OCI-LY1 (cell line): ENCODE data around the gene DCK.

ENCODE experiments used
- H2AFZ ChIP-seq: fragments of 200-600 bp; sonication (generic), shearing (Covaris generic); 2 replicates; pipeline ENCODE4 v1.6.0; 2014; ENCODE audit warnings: antibody characterized with exemption, mild to moderate bottlenecking, low read length
- H3F3A ChIP-seq: fragments of 200-600 bp; sonication (generic), shearing (Covaris generic); 2 replicates; pipeline ENCODE4 v1.6.0; 2014; ENCODE audit warnings: mild to moderate bottlenecking, antibody characterized with exemption, low read length, moderate library complexity; ENCODE audit not compliant: insufficient read depth
- H3K27ac ChIP-seq: fragments of 200-600 bp; sonication (generic); 2 replicates; pipeline ENCODE4 v1.5.1; 2014; ENCODE audit warnings: low read length, mixed run types, mild to moderate bottlenecking, low read depth; ENCODE audit not compliant: poor library complexity, severe bottlenecking
- H3K27me3 ChIP-seq: fragments of 200-600 bp; sonication (generic); 2 replicates; pipeline ENCODE4 v1.6.0; 2014; ENCODE audit warnings: antibody characterized with exemption, mild to moderate bottlenecking, low read length, moderate library complexity; ENCODE audit not compliant: insufficient read depth
- H3K36me3 ChIP-seq: fragments of 200-600 bp; sonication (generic); 2 replicates; pipeline ENCODE4 v1.6.1; 2014; ENCODE audit warnings: mild to moderate bottlenecking, antibody characterized with exemption, low read length, moderate library complexity, mixed read lengths; ENCODE audit not compliant: insufficient read depth
- H3K4me1 ChIP-seq: fragments of 200-600 bp; sonication (generic); 2 replicates; pipeline ENCODE4 v1.5.1; 2014; ENCODE audit warnings: mild to moderate bottlenecking, low read length, moderate library complexity; ENCODE audit not compliant: insufficient read depth, severe bottlenecking
- H3K4me2 ChIP-seq: fragments of 200-600 bp; sonication (generic), shearing (Covaris generic); 2 replicates; pipeline ENCODE4 v1.6.1; 2014; ENCODE audit warnings: low read length
- H3K4me3 ChIP-seq: fragments of 200-600 bp; sonication (generic); 2 replicates; pipeline ENCODE4 v1.5.1; 2014; ENCODE audit warnings: low read length, low read depth, mild to moderate bottlenecking, mixed read lengths; ENCODE audit not compliant: poor library complexity, severe bottlenecking
- H3K79me2 ChIP-seq: fragments of 200-600 bp; shearing (Covaris generic); 2 replicates; pipeline ENCODE4 v1.6.1; 2016; ENCODE audit warnings: mixed run types, low read length, mixed read lengths; ENCODE audit not compliant: insufficient read depth
- H3K9ac ChIP-seq: fragments of 200-600 bp; sonication (generic), shearing (Covaris generic); 2 replicates; pipeline ENCODE4 v1.6.1; 2014; ENCODE audit warnings: mild to moderate bottlenecking, low read length, mixed read lengths
- H3K9me2 ChIP-seq: fragments of 200-600 bp; sonication (generic), shearing (Covaris generic); 2 replicates; pipeline ENCODE4 v1.6.1; 2014; ENCODE audit warnings: low read depth, mild to moderate bottlenecking, low read length, mixed read lengths
- H3K9me3 ChIP-seq: fragments of 200-600 bp; shearing (Covaris generic); 2 replicates; pipeline ENCODE4 v1.6.1; 2014; ENCODE audit warnings: low read length, mixed read lengths
- H4K20me1 ChIP-seq: fragments of 200-600 bp; sonication (generic), shearing (Covaris generic); 2 replicates; pipeline ENCODE4 v1.6.0; 2016; ENCODE audit warnings: mild to moderate bottlenecking, low read length; ENCODE audit not compliant: insufficient read depth
- EZH2 ChIP-seq: fragments of 200-600 bp; sonication (generic), shearing (Covaris generic); IDR thresholded peaks from 2 replicates; pipeline ENCODE4 v1.8.0; 2017; ENCODE audit warnings: borderline replicate concordance, mixed run types, mild to moderate bottlenecking, antibody characterized with exemption, low read length, moderate library complexity, mixed read lengths
- TF ChIP-seq, protein P1 (sequence below): fragments of 200-600 bp; sonication (generic), shearing (Covaris generic); IDR thresholded peaks from 2 replicates; pipeline ENCODE4 v1.5.1; 2017; ENCODE audit warnings: mild to moderate bottlenecking, antibody characterized with exemption, low read length, moderate library complexity, mixed read lengths

Gene DCK

GRCh38 chr4:70946939-70947338, 46.5 kb upstream of the DCK start:
- no peak overlapping the region for H3K9ac ChIP-seq
- H3K79me2 ChIP-seq = peaks cover 49% of the 10 kb centered on the region
- no peak overlapping the region for H3K4me2 ChIP-seq
- H3K27ac ChIP-seq = no peak overlapping the region
- peaks cover 67% of the 10 kb centered on the region for H3K4me1 ChIP-seq
- no peak overlapping the region for H2AFZ ChIP-seq
- TF ChIP-seq, protein P1, sequence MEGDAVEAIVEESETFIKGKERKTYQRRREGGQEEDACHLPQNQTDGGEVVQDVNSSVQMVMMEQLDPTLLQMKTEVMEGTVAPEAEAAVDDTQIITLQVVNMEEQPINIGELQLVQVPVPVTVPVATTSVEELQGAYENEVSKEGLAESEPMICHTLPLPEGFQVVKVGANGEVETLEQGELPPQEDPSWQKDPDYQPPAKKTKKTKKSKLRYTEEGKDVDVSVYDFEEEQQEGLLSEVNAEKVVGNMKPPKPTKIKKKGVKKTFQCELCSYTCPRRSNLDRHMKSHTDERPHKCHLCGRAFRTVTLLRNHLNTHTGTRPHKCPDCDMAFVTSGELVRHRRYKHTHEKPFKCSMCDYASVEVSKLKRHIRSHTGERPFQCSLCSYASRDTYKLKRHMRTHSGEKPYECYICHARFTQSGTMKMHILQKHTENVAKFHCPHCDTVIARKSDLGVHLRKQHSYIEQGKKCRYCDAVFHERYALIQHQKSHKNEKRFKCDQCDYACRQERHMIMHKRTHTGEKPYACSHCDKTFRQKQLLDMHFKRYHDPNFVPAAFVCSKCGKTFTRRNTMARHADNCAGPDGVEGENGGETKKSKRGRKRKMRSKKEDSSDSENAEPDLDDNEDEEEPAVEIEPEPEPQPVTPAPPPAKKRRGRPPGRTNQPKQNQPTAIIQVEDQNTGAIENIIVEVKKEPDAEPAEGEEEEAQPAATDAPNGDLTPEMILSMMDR = no peak
- TF ChIP-seq EZH2 = no peak
- no peaks in the 10 kb centered on the region for H4K20me1 ChIP-seq
- no peaks in the 10 kb centered on the region for H3K9me2 ChIP-seq
- H3K36me3 ChIP-seq = peaks cover 10% of the 10 kb centered on the region; the same call in 1 of the 2 replicates
- H3K9me3 ChIP-seq = no peaks in the 10 kb centered on the region
- H3K27me3 ChIP-seq = no peaks in the 10 kb centered on the region
- H3F3A ChIP-seq = no peaks in the 10 kb centered on the region
- no peak overlapping the region for H3K4me3 ChIP-seq

DNA sequence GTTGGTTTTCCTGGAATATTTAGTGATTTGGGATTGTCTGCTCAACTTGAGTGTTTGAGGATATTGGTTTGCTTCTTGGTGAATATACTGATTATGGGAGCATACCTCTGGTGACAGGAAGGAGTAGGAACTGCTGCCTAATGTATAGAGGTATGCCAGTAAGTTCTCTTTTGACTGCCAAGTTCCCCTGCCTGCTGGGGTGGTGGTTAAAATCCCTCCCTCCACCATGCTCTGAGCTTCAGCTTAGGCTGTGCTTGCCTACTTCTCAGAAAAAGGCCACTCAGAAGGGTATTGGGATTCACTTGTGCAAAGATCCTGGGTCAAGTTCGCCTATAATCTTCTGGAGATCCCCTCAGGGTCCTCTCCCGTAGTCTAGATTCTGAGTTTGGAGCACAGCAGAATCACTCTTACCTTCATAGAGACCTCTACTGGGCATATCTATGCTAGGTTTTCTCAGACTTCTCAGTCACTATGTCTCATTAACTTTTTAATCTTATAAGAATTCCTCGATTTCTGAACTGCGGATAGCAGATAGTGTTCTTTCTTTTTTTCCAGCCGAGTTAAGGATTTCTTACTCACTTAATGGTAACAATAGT, 44.7 kb upstream of the DCK start:
- no peak for TF ChIP-seq EZH2
- TF ChIP-seq, protein P1 = peak; percentile 59; the same call in 1 of the 2 replicates
- no peaks in the 10 kb centered on the region for H3F3A ChIP-seq
- H3K27ac ChIP-seq = peak overlapping the region; percentile 45
- H3K9me2 ChIP-seq = no peaks in the 10 kb centered on the region
- H3K4me1 ChIP-seq = peaks cover 51% of the 10 kb centered on the region
- peaks cover 50% of the 10 kb centered on the region for H3K79me2 ChIP-seq
- H2AFZ ChIP-seq = no peak overlapping the region
- peaks cover 10% of the 10 kb centered on the region; the same call in 1 of the 2 replicates for H3K36me3 ChIP-seq
- peak overlapping the region; percentile 48 for H3K4me2 ChIP-seq
- no peaks in the 10 kb centered on the region for H3K27me3 ChIP-seq
- H4K20me1 ChIP-seq = no peaks in the 10 kb centered on the region
- H3K4me3 ChIP-seq = peak overlapping the region; percentile 23
- peak overlapping the region; percentile 13; the same call in 1 of the 2 replicates for H3K9ac ChIP-seq
- no peaks in the 10 kb centered on the region for H3K9me3 ChIP-seq

GRCh38 chr4:70954032-70954431, 39.4 kb upstream of the DCK start:
- Histone ChIP-seq H3K4me1 (peaks cover 6% of the 10 kb centered on the region), H3K9me2 (no peaks in the 10 kb centered on the region), H3K79me2 (peaks cover 30% of the 10 kb centered on the region), H3K9ac (no peak overlapping the region), H3K9me3 (no peaks in the 10 kb centered on the region), H3K36me3 (peaks cover 15% of the 10 kb centered on the region; the same call in 1 of the 2 replicates), H4K20me1 (no peaks in the 10 kb centered on the region), H2AFZ (no peak overlapping the region), H3K27ac (no peak overlapping the region), H3K4me2 (no peak overlapping the region), H3F3A (no peaks in the 10 kb centered on the region), H3K27me3 (no peaks in the 10 kb centered on the region), H3K4me3 (no peak overlapping the region)
- TF ChIP-seq EZH2 = no peak
- TF ChIP-seq, protein P1 = no peak
